HG02884 (cell line): ENCODE measurements around the gene GSK3B.

ENCODE experiments used
- ATAC-seq: cut with Tn5 transposase; IDR thresholded peaks from one replicate; pipeline ENCODE4 v1.9.1; 2021; ENCODE audit warnings: mild to moderate bottlenecking, moderate library complexity; ENCODE audit not compliant: unreplicated experiment

GSK3B gene

DNA sequence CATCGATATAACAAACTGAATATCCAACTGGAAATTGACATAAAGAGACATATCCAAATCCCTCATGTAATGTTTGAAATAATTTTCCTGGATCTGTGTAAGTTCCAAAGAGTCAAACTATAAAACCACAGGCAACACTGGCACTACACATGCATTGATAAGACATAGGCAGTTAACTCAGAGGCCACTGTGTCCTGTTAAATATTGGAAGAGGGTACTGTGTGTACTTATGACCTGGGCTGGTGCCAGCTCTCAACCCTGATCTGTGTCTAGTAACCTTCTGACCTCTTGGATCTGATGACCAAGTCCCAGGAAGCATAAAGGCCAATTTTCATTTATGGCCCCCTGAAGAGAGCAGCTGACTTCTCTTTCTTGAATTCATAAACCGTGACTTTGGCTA, 307.8 kb downstream of the GSK3B start:
- no peak for ATAC-seq

DNA sequence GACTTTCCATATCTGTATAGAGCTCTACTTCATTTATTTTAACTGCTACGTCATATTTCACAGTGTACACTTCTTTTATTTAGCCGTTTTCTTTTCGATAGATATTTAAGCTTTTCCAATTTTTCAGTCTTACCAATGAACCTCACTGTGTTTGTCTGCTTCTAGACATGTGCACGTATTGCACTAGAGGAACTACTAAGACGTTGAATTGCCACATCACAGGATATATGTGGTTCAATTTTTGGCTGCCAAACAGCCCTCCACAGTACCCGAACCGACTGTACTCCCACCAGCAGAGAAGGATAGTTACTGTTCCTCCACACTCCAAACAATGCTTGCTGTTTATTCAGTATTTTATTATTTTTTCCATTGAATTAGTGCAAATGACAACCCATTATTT, 310.4 kb downstream of the GSK3B start:
- ATAC-seq, result no peak

DNA sequence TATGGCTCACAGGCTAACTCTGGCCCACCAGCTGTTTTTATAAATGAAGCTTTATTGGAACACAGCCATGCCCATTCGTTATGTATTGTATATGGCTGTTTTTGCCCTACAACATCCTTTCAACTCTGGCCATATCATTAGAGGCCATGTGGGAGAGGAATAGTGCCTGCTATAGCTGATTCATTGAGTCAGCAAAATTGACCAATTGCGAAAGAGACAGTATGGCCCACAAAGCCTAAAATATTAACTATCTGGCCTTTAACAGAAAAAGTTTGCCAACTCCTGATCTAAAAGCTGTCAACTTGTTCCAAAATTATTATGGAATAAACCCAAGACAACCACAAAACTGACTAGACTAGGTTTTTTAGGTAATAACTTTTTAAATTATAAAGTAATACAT, 311.0 kb downstream of the GSK3B start:
- no peak for ATAC-seq

DNA sequence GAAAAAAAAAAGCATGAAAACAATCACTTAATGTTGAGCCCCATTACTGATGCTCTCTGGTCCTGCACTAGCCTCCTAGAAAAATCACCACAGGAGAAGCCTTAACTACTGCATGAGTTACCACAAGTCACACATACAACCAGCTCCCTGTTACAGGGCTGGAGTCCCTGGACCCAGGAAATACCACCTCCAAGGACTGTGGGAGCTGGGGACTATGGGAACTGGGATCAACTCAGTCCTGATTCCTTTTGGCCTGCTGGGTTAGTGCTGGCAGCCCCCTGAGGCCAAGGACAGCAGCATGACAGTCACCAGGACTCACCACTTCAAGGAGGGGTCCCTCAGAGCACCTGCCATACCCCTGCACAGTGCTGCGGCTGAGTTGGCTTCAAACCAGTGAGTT, 311.8 kb downstream of the GSK3B start:
- no peak for ATAC-seq

DNA sequence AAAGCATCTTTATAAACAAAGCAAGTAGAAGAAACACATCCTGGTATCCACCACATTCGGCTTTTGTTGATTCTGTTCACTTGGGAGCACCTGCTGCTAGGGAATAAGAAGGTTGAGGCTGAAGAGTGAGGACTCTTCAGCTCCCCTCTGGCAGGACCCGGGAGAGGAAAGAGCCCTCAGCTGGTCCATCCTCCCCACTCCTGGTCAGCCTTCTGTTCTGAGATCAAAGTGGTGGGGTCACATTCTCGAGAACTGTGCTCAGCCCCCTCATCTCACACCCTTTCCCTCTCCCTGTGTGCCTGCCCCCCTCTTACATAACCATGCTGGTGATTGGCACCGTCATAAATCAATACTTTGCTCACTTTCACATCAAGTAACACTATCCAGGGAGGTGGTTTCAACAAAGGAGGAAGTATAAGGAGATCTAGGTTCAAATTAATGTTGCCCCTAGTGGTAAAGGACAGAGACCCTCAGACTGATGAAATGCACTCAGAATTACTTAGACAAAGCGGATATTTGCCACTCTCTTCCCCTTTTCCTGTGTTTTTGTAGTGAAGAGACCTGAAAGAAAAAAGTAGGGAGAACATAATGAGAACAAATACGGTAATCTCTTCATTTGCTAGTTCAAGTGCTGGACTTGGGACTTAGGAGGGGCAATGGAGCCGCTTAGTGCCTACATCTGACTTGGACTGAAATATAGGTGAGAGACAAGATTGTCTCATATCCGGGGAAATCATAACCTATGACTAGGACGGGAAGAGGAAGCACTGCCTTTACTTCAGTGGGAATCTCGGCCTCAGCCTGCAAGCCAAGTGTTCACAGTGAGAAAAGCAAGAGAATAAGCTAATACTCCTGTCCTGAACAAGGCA, 312.7 kb downstream of the GSK3B start, which contains the start of gene NR1I2:
Gene NR1I2, plus strand, starts transcription at position 772 of the 869 bp plus-strand sequence.
- ATAC-seq, result no peak

DNA sequence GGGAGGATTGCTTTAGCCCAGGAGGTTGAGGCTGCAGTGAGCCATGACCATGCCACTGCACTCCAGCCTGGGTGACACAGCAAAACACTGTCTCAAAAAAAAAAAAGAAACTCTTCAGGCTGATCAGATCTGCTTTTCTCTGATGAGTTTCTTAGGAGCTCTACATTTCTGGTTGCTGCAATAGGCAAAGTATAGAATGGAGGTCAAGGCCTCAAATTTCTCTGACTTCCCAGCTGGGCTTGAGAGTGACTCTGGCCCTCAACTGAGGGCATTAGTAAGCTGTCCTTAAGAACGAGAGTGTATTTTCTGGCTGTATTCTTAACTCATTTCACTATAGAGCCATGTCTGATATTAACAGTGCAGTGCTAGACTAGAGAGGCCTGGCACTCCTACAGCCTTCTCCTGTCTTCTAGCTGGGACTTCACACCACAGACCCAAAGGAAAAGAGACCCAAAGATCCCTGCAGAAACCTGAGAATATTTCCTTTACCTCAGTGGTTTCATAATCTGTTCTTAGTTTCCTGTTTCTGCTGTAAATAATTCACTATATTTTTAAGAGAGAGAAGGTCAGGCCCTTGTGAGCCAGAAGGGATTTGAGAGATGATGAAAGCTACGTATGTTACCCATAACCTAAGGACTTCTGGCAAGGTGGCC, 314.4 kb downstream of the GSK3B start:
- ATAC-seq, result peak; percentile 54

DNA sequence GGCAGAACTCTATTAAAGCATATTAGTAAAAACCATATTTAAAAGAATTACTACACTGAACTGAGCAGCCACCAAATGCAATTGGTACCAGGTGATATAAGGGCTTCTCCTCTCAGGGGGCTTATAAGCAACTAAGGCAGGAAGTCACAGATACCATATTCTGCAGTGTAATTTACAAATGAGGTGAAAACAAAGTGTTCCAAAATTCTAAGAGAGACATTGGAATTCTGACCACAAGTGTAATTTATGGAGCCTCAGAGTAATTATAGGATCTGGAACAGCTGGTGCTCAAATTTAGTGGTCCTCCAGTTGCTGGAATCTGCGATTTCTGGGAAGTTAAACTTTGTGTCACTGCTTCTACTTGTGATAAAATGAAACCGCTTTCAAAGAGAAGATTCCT, 315.4 kb downstream of the GSK3B start:
- ATAC-seq, result no peak

DNA sequence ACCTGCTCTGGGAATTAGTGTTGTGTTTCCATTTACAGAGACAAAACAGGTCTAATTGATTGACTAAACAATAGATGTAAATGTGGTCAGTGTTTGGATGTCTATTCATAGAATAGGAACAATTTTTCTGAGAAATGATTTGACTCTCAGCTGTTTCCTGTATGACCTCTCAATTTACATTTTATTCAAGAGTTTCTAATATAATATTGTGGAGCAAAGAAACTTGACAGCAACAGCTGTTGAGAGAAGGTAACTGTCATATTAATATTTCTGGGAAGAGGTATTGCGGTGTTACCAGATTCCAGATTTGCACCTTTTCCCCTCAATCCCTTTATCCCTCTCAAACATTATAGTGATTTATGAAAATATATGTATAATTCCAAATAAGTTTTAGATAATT, 316.1 kb downstream of the GSK3B start:
- ATAC-seq, result no peak

DNA sequence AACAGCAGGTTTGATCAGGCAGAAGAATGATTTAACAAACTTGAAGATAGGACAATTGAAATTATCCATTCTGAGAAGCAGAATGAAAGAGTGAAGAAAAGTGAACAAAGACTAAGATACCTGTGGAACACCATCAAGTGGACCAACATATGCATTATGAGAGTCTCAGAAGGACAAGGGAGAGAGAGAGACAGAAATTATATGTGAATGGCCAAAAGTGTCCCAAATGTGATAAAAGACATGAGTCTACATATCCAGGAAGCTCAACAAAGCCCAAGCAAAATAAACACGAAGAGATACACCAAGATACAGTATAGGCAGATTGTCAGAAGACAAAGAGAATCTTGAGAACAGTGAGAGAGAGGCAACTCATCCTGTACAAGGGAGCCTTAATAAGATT, 317.9 kb downstream of the GSK3B start:
- ATAC-seq, result no peak

DNA sequence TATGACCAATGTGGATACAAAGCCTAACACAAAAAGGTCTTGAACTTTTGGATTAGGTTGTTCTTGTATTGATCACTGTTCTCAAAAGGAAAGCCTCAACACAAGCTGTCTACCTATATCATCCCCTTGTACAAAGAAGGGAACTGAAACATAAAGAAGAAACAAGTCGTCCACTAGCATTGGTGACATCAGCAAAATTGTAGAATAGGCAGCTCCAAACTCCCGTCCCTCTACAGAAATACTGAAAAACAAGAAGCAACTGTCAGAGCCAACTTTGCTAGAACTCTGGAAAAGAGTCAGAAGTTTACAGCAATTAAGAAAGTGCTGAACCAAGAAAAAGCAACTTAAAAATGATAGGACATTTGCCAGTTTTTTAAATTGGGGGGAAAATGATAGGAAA, 319.8 kb downstream of the GSK3B start:
- peak; percentile 69 for ATAC-seq
